NB4 (cell line): ENCODE measurements around the gene PLPPR5.

Source experiments
- TF ChIP-seq, protein P1 (sequence below): IDR thresholded peaks from one replicate; pipeline ENCODE4 v1.5.1; 2012; ENCODE audit warnings: low read depth, low read length
- TF ChIP-seq, protein P2 (sequence below): IDR thresholded peaks from 2 replicates; pipeline ENCODE4 v1.6.1; 2011; ENCODE audit warnings: low read depth, low read length

DNA sequence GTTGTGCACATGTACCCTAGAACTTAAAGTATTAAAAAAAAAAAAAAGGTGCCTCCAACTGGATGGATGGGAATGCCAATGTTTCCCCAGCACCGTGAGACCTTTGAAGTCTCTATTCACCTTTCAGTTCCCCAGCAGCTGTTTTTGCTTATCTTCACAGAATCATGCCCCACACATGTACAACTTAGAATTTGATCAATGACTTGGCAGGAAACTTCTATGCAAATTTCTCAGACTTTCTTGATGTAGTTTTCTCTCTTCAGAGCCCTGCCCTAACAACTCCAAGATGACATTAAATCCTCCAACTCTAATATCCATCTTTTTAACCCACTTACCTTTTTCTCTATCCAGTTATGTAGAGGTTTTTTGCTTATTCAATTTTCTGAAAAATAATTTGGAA is 144.3 kb downstream of the PLPPR5 start:
- TF ChIP-seq, protein P1, sequence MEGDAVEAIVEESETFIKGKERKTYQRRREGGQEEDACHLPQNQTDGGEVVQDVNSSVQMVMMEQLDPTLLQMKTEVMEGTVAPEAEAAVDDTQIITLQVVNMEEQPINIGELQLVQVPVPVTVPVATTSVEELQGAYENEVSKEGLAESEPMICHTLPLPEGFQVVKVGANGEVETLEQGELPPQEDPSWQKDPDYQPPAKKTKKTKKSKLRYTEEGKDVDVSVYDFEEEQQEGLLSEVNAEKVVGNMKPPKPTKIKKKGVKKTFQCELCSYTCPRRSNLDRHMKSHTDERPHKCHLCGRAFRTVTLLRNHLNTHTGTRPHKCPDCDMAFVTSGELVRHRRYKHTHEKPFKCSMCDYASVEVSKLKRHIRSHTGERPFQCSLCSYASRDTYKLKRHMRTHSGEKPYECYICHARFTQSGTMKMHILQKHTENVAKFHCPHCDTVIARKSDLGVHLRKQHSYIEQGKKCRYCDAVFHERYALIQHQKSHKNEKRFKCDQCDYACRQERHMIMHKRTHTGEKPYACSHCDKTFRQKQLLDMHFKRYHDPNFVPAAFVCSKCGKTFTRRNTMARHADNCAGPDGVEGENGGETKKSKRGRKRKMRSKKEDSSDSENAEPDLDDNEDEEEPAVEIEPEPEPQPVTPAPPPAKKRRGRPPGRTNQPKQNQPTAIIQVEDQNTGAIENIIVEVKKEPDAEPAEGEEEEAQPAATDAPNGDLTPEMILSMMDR, result no peak
- TF ChIP-seq, protein P2, sequence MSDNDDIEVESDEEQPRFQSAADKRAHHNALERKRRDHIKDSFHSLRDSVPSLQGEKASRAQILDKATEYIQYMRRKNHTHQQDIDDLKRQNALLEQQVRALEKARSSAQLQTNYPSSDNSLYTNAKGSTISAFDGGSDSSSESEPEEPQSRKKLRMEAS, result no peak
